H1 (cell line): ENCODE results near the gene TPP1. TPM values are rescaled to one million over a fixed set of nuclear protein-coding genes. Genes with fewer than 3 reads are reported as not detected.

Source experiments
- CTCF ChIA-PET: fragments of 300-600 bp; sonication (Branson Sonifier 250); formaldehyde crosslinking; loops from one replicate; lab custom pipeline; 2021; ENCODE audit not compliant: partially characterized antibody; lab: Charles Lee
- POLR2A ChIA-PET: fragments of 300-600 bp; sonication (Branson Sonifier 250); formaldehyde crosslinking; loops from one replicate; lab custom pipeline; 2021; ENCODE audit warnings: inconsistent platforms; ENCODE audit not compliant: partially characterized antibody; lab: Charles Lee
- DNase-seq, 2 experiments: peaks; one replicate each; pipeline versions ENCODE4 v3.0.0 to v3.0.0-alpha.2; 2010 to 2022; ENCODE audit warnings: low spot score in 2 of 2, low read depth in 1 of 2, mixed read lengths in 1 of 2
- FAIRE-seq: peaks from 2 replicates; lab custom pipeline; 2011; peaks lifted over from hg19 to GRCh38; lab: Jason Lieb, UNC
- H2AFZ ChIP-seq: 2 replicates; pipeline ENCODE4 v1.8.1; 2012; ENCODE audit warnings: low read length, inconsistent platforms
- H2AK5ac ChIP-seq: 2 replicates; pipeline ENCODE4 v1.6.1; 2013; ENCODE audit warnings: low read depth, low read length
- H2BK120ac ChIP-seq: replicated peaks from 2 replicates; pipeline ENCODE3; 2013; ENCODE audit warnings: low read depth, low read length, inconsistent platforms
- H2BK12ac ChIP-seq: 2 replicates; pipeline ENCODE4 v1.6.1; 2013; ENCODE audit warnings: low read depth, low read length
- H2BK15ac ChIP-seq: 2 replicates; pipeline ENCODE4 v1.6.1; 2013; ENCODE audit warnings: low read length
- H2BK20ac ChIP-seq: 2 replicates; pipeline ENCODE4 v1.6.1; 2013; ENCODE audit warnings: low read length
- H2BK5ac ChIP-seq: 2 replicates; pipeline ENCODE4 v1.6.1; 2013; ENCODE audit warnings: low read depth, low read length
- H3K14ac ChIP-seq: 2 replicates; pipeline ENCODE4 v1.6.1; 2013; ENCODE audit warnings: inconsistent platforms; ENCODE audit not compliant: insufficient read length
- H3K18ac ChIP-seq: 2 replicates; pipeline ENCODE4 v1.6.1; 2013; ENCODE audit warnings: low read length; ENCODE audit errors: extremely low read depth
- H3K23ac ChIP-seq: 2 replicates; pipeline ENCODE4 v1.6.1; 2013; ENCODE audit warnings: inconsistent platforms; ENCODE audit not compliant: insufficient read length
- H3K23me2 ChIP-seq: 2 replicates; pipeline ENCODE4 v1.6.1; 2013; ENCODE audit warnings: low read depth, low read length
- H3K27ac ChIP-seq: 2 replicates; pipeline ENCODE4 v1.6.1; 2011; ENCODE audit warnings: low read depth, low read length, inconsistent platforms
- H3K27me3 ChIP-seq, 4 experiments: replicated peaks in 1 of 4; 1 replicate in 1 of 4; 2 replicates in 3 of 4; pipeline versions ENCODE4 v1.6.1 to v1.8.1; 2011 to 2013; ENCODE audit warnings: low read length in 3 of 4, mild to moderate bottlenecking in 3 of 4, inconsistent platforms in 2 of 4, mixed read lengths in 2 of 4, moderate library complexity in 1 of 4; ENCODE audit not compliant: control insufficient read depth in 3 of 4, insufficient read depth in 3 of 4; ENCODE audit errors: extremely low read depth in 1 of 4
- H3K36me3 ChIP-seq, 4 experiments: 2 replicates each; pipeline versions ENCODE4 v1.6.1 to v1.8.1; 2011 to 2013; ENCODE audit warnings: mild to moderate bottlenecking in 4 of 4, low read length in 3 of 4, moderate library complexity in 2 of 4, control low read depth in 1 of 4, inconsistent platforms in 1 of 4; ENCODE audit not compliant: insufficient read depth in 4 of 4, control insufficient read depth in 2 of 4
- H3K4ac ChIP-seq: replicated peaks from 2 replicates; pipeline ENCODE3; 2013; ENCODE audit warnings: low read length, low read depth, mixed read lengths, inconsistent platforms; ENCODE audit not compliant: insufficient read length
- H3K4me1 ChIP-seq, 4 experiments: replicated peaks in 1 of 4; 1 replicate in 1 of 4; 2 replicates in 3 of 4; pipeline versions ENCODE4 v1.6.1 to v1.8.1; 2011 to 2013; ENCODE audit warnings: low read length in 3 of 4, inconsistent platforms in 2 of 4, mixed read lengths in 1 of 4; ENCODE audit not compliant: insufficient read depth in 4 of 4, control insufficient read depth in 3 of 4
- H3K4me2 ChIP-seq, 2 experiments: 2 replicates each; pipeline versions ENCODE4 v1.6.1 to v1.8.1; 2011 to 2013; ENCODE audit warnings: low read depth in 2 of 2, low read length in 2 of 2, control low read depth in 1 of 2, inconsistent platforms in 1 of 2, mild to moderate bottlenecking in 1 of 2; ENCODE audit not compliant: insufficient read depth in 1 of 2
- H3K4me3 ChIP-seq, 4 experiments: fragments of 200-600, 300-600 bp in 1 of 4; sonication (generic), shearing (Covaris generic), sonication (Bioruptor Twin) in 1 of 4; 2 replicates each; pipeline versions ENCODE4 v1.5.1 to v1.8.1; 2011 to 2016; ENCODE audit warnings: low read length in 4 of 4, low read depth in 3 of 4, control low read depth in 2 of 4, inconsistent platforms in 2 of 4, mild to moderate bottlenecking in 2 of 4, mixed read lengths in 1 of 4, moderate library complexity in 1 of 4; ENCODE audit not compliant: insufficient read depth in 2 of 4; ENCODE audit errors: extremely low read depth in 1 of 4
- H3K56ac ChIP-seq: replicated peaks from 2 replicates; pipeline ENCODE3; 2013; ENCODE audit warnings: low read depth, mild to moderate bottlenecking, mixed read lengths, low read length, inconsistent platforms; ENCODE audit not compliant: insufficient read length
- H3K79me1 ChIP-seq: 2 replicates; pipeline ENCODE4 v1.6.1; 2013; ENCODE audit warnings: low read depth, low read length, control low read depth
- H3K79me2 ChIP-seq, 2 experiments: 2 replicates each; pipeline versions ENCODE4 v1.6.1 to v1.8.1; 2012 to 2013; ENCODE audit warnings: low read length in 2 of 2, mild to moderate bottlenecking in 2 of 2, inconsistent platforms in 1 of 2; ENCODE audit not compliant: insufficient read depth in 2 of 2, control insufficient read depth in 1 of 2
- H3K9ac ChIP-seq, 4 experiments: replicated peaks in 1 of 4; 1 replicate in 1 of 4; 2 replicates in 3 of 4; pipeline versions ENCODE4 v1.6.1 to v1.8.1; 2011 to 2013; ENCODE audit warnings: low read depth in 3 of 4, low read length in 3 of 4, control low read depth in 2 of 4, mild to moderate bottlenecking in 2 of 4, moderate library complexity in 2 of 4, inconsistent platforms in 1 of 4; ENCODE audit errors: extremely low read depth in 1 of 4
- H3K9me3 ChIP-seq, 2 experiments: 2 replicates each; pipeline versions ENCODE4 v1.6.1 to v1.8.1; 2012 to 2013; ENCODE audit warnings: mild to moderate bottlenecking in 2 of 2, moderate library complexity in 2 of 2, control low read depth in 1 of 2, inconsistent platforms in 1 of 2, low read depth in 1 of 2, low read length in 1 of 2, mixed read lengths in 1 of 2; ENCODE audit not compliant: insufficient read depth in 2 of 2
- H4K20me1 ChIP-seq, 2 experiments: replicated peaks in 1 of 2; 2 replicates each; pipeline versions ENCODE3 to v1.8.1; 2011 to 2013; ENCODE audit warnings: inconsistent platforms in 2 of 2, low read length in 2 of 2, mild to moderate bottlenecking in 1 of 2; ENCODE audit not compliant: insufficient read depth in 2 of 2, control insufficient read depth in 1 of 2
- H4K5ac ChIP-seq: 2 replicates; pipeline ENCODE4 v1.6.1; 2013; ENCODE audit warnings: low read length, low read depth, mixed read lengths, inconsistent platforms; ENCODE audit not compliant: insufficient read length
- H4K8ac ChIP-seq: 2 replicates; pipeline ENCODE4 v1.8.0; 2013; ENCODE audit warnings: mild to moderate bottlenecking, moderate library complexity, low read length, inconsistent platforms; ENCODE audit not compliant: insufficient read depth; ENCODE audit errors: extremely low read depth
- H4K91ac ChIP-seq: replicated peaks from 2 replicates; pipeline ENCODE3; 2013; ENCODE audit warnings: low read length, mixed read lengths, inconsistent platforms; ENCODE audit not compliant: insufficient read length
- FOSL1 ChIP-seq: IDR thresholded peaks from 2 replicates; pipeline ENCODE4 v1.6.1; 2011; ENCODE audit warnings: mild to moderate bottlenecking, low read depth, low read length, moderate library complexity; ENCODE audit not compliant: insufficient read depth
- WGBS, 2 experiments: shearing (Covaris generic) in 1 of 2; methylation state at CpG; one replicate each; pipeline versions ENCODE4 v1.1.6 to v1.1.7; 2013 to 2015; ENCODE audit warnings: low lambda C conversion rate in 2 of 2, mixed read lengths in 2 of 2, inconsistent platforms in 1 of 2, low coverage in 1 of 2, missing lambda C conversion rate in 1 of 2; ENCODE audit not compliant: insufficient replicate concordance in 2 of 2, insufficient coverage in 1 of 2, insufficient read length in 1 of 2; ENCODE audit errors: extremely low coverage in 1 of 2, missing lambda C conversion rate in 1 of 2; 5-methylcytosine and 5-hydroxymethylcytosine counted together
- polyA plus RNA-seq, 7 experiments: library from polyadenylated mRNA; depleted of rRNA in 3 of 7; stranded (reverse) in 5 of 7; unstranded in 2 of 7; fragments of >200 nt in 5 of 7; fragments of 200-250 nt in 2 of 7; gene quantifications; 1 replicate in 5 of 7; 2 replicates in 1 of 7; 4 replicates in 1 of 7; pipeline versions ENCODE4 v1.2.1 to v1.2.3, GENCODE V29; 2011 to 2013; ENCODE audit warnings: missing spikeins in 2 of 7, mixed read lengths in 2 of 7
- total RNA-seq: library from RNA; stranded (reverse); fragmentation: NEBNext Ultra II Directional; extraction: Animal tissue kit (Norgen Biotek cat#: 25700); gene quantifications from 2 replicates; pipeline ENCODE4 v1.2.1, GENCODE V29; 2021

The TPP1 gene
- total and polyA plus RNA-seq, 2 of the 8 experiments (the other 6 are each of a cell fraction or from before 2014, with no cell fraction given) = 36.1 to 77.5 TPM

- no peak overlapping the region for H2BK5ac ChIP-seq
- no peak overlapping the region for H4K91ac ChIP-seq
- H3K4me1 ChIP-seq = peaks cover 0 to 7% (median 4%) of the 10 kb centered on the region in 4 experiments; a peak in 3 of 7 replicates
- H3K36me3 ChIP-seq = peaks cover 0 to 4% (median 2%) of the 10 kb centered on the region in 4 experiments; a peak in 4 of 8 replicates
- H4K20me1 ChIP-seq = no peaks in the 10 kb centered on the region
- no peak for FAIRE-seq
- H3K56ac ChIP-seq = no peak overlapping the region
- no peak overlapping the region for H2BK15ac ChIP-seq
- POLR2A ChIA-PET = interaction anchor here (1.0 to 3.2 kb wide), 3 partner anchors 9 to 217 kb away, joined by 3 to 31 read pairs (median 13); partner anchors contain the start of gene MRPL17
- peaks cover 0 to 8% of the 10 kb centered on the region in 2 experiments; a peak in 1 of 4 replicates for H3K79me2 ChIP-seq
- no peak overlapping the region for H3K4me2 ChIP-seq
- 84% methylated on average over 5 of the region's 5 CpGs; no CpG with 5 or more reads in 1 of the 2 experiments for WGBS, 2 experiments
- H3K9me3 ChIP-seq = no peaks in the 10 kb centered on the region
- DNase-seq = no peak
- no peak overlapping the region for H2AFZ ChIP-seq
- H4K8ac ChIP-seq = no peak overlapping the region
- TF ChIP-seq FOSL1 = no peak
- TF ChIP-seq, all 59 proteins: peak for 0
- Histone ChIP-seq H3K9ac (no peak overlapping the region), H3K23ac (no peak overlapping the region), H3K27me3 (no peaks in the 10 kb centered on the region), H3K27ac (no peak overlapping the region), H3K4ac (no peak overlapping the region), H4K5ac (no peak overlapping the region), H3K23me2 (peaks cover 11% of the 10 kb centered on the region), H3K18ac (no peak overlapping the region), H3K4me3 (no peak overlapping the region), H2BK20ac (no peak overlapping the region), H2BK120ac (no peak overlapping the region), H2BK12ac (no peak overlapping the region), H3K14ac (no peak overlapping the region), H3K79me1 (no peaks in the 10 kb centered on the region; the same call in none of the 2 replicates), H2AK5ac (no peak overlapping the region)
- CTCF ChIA-PET = interaction anchor here (0.7 to 2.6 kb wide), 8 partner anchors 10 to 655 kb away, joined by 3 to 11 read pairs (median 3); partner anchors contain the start of gene ILK
These were observed 1.9 kb downstream of the TPP1 start for GRCh38 chr11:6617315-6617781.
